Brain microvascular endothelial cell (primary cell): ENCODE measurements around the gene ZFAND3.

ENCODE experiments used
- DNase-seq: peaks from one replicate; pipeline ENCODE4 v3.0.0-alpha.2; 2020
- H3K27ac ChIP-seq: fragments of 250-450 bp; sonication (Bioruptor Pico); 2 replicates; pipeline ENCODE4 v1.5.1; 2020; ENCODE audit warnings: mild to moderate bottlenecking, moderate library complexity
- H3K27me3 ChIP-seq: fragments of 250-450 bp; sonication (Bioruptor Pico); replicated peaks from 2 replicates; pipeline ENCODE4 v1.5.1; 2020; ENCODE audit warnings: mild to moderate bottlenecking
- H3K36me3 ChIP-seq: fragments of 250-450 bp; sonication (Bioruptor Pico); replicated peaks from 2 replicates; pipeline ENCODE4 v1.5.1; 2020; ENCODE audit warnings: mild to moderate bottlenecking
- H3K4me3 ChIP-seq: 2 replicates; pipeline ENCODE4 v1.5.1; 2011; ENCODE audit warnings: low read depth, mild to moderate bottlenecking, control low read depth, low read length, moderate library complexity
- CTCF ChIP-seq: IDR thresholded peaks from 2 replicates; pipeline ENCODE4 v1.5.1; 2011; ENCODE audit warnings: low read depth, mild to moderate bottlenecking, moderate library complexity, low read length, control low read depth, inconsistent platforms; ENCODE audit errors: missing control alignments
- in situ Hi-C: cut with HindIII; loops from 2 replicates; pipeline ENCODE4 v1.10.0; 2017; ENCODE audit warnings: low sequenced_read_pairs, low pct_ligation_motif_present

Gene ZFAND3

GRCh38 chr6:37838219-37838921, 18.8 kb downstream of the ZFAND3 start:
- H3K4me3 ChIP-seq, result no peak overlapping the region
- in situ Hi-C loops, result no loop called here
- H3K27ac ChIP-seq, result no peak overlapping the region
- no peaks in the 10 kb centered on the region for H3K27me3 ChIP-seq
- DNase-seq, result no peak
- TF ChIP-seq CTCF, result no peak
- no peaks in the 10 kb centered on the region for H3K36me3 ChIP-seq

GRCh38 chr6:37840143-37840939, 20.8 kb downstream of the ZFAND3 start:
- TF ChIP-seq CTCF, result no peak
- Histone ChIP-seq H3K27ac (no peak overlapping the region), H3K4me3 (no peak overlapping the region), H3K36me3 (no peaks in the 10 kb centered on the region), H3K27me3 (no peaks in the 10 kb centered on the region)
- in situ Hi-C loops, result no loop called here
- no peak for DNase-seq

- H3K27ac ChIP-seq, result no peak overlapping the region
- no peaks in the 10 kb centered on the region for H3K36me3 ChIP-seq
- no peaks in the 10 kb centered on the region for H3K27me3 ChIP-seq
- no peak overlapping the region for H3K4me3 ChIP-seq
- TF ChIP-seq CTCF, result no peak
- in situ Hi-C loops, result no loop called here
- no peak for DNase-seq
These were observed 21.4 kb downstream of the ZFAND3 start for GRCh38 chr6:37840940-37841300.

- TF ChIP-seq CTCF, result no peak
- in situ Hi-C loops, result no loop called here
- H3K27me3 ChIP-seq, result no peaks in the 10 kb centered on the region
- no peaks in the 10 kb centered on the region for H3K36me3 ChIP-seq
- DNase-seq, result no peak
- no peak overlapping the region for H3K27ac ChIP-seq
- no peak overlapping the region for H3K4me3 ChIP-seq
These were observed 25.7 kb downstream of the ZFAND3 start for GRCh38 chr6:37845026-37845911.

- DNase-seq, result no peak
- Histone ChIP-seq H3K4me3 (no peak overlapping the region), H3K36me3 (no peaks in the 10 kb centered on the region), H3K27me3 (no peaks in the 10 kb centered on the region), H3K27ac (no peak overlapping the region)
- in situ Hi-C loops, result no loop called here
- TF ChIP-seq CTCF, result no peak
These were observed 26.4 kb downstream of the ZFAND3 start for GRCh38 chr6:37845930-37846329.
